ENCODE data around the gene GDF9.

- no peak for TF ChIP-seq CTCF (IDR thresholded peaks at IDR 0.05)
- no peak for TF ChIP-seq POLR2A (IDR thresholded peaks at IDR 0.05)
- no peak for TF ChIP-seq POLR2AphosphoS5 (IDR thresholded peaks at IDR 0.05)
These were observed 50.2 kb downstream of the GDF9 start for GRCh38 chr5:132816083-132816482.
